ENCODE results near the gene ADD3.
A peak's percentile ranks its signal among the peaks of the same experiment; 100 is the strongest.

- TF ChIP-seq GATA3 (IDR thresholded peaks at IDR 0.05; ENCODE audit: low read depth, low read length), result no peak
- peak; percentile 44; the same call in 1 of the 2 replicates for TF ChIP-seq GATA2 (IDR thresholded peaks at IDR 0.05; ENCODE audit: low read depth, low read length)
These were observed 25.3 kb downstream of the ADD3 start for GRCh38 chr10:110032801-110033700.
